OCI-LY3 (cell line): ENCODE results near the gene SPON1.
"Not testable (repeated sequence)": the region's sequence is repeated elsewhere in the genome, so short reads cannot be mapped to it uniquely, and the experiment has no call there.

Source experiments
- H2AFZ ChIP-seq: fragments of 200-600, 300-600 bp; shearing (Covaris generic); 2 replicates; pipeline ENCODE4 v1.6.0; 2014; ENCODE audit warnings: antibody characterized with exemption, low read depth, low read length
- H3K27ac ChIP-seq: fragments of 200-600, 300-600 bp; sonication (generic); 2 replicates; pipeline ENCODE4 v1.5.1; 2014; ENCODE audit warnings: mild to moderate bottlenecking, low read length, moderate library complexity, mixed read lengths
- H3K27me3 ChIP-seq: fragments of 200-600, 300-600 bp; sonication (generic); 2 replicates; pipeline ENCODE4 v1.6.1; 2014; ENCODE audit warnings: low read depth, low read length, mixed read lengths
- H3K36me3 ChIP-seq: fragments of 200-600, 300-600 bp; sonication (generic); replicated peaks from 2 replicates; pipeline ENCODE3; 2014; ENCODE audit warnings: low read depth, low read length, mixed read lengths
- H3K4me1 ChIP-seq: fragments of 300-600, 200-600 bp; sonication (generic); 2 replicates; pipeline ENCODE4 v1.6.1; 2014; ENCODE audit warnings: low read length, mixed read lengths
- H3K4me2 ChIP-seq: fragments of 200-600, 300-600 bp; sonication (generic); 2 replicates; pipeline ENCODE4 v1.6.1; 2014; ENCODE audit warnings: low read length, mixed read lengths
- H3K4me3 ChIP-seq: fragments of 300-600, 200-600 bp; sonication (generic); 2 replicates; pipeline ENCODE4 v1.5.1; 2014; ENCODE audit warnings: antibody characterized with exemption, mild to moderate bottlenecking, low read length, moderate library complexity
- H3K79me2 ChIP-seq: fragments of 300-600, 200-600 bp; shearing (Covaris generic); 2 replicates; pipeline ENCODE4 v1.6.1; 2014; ENCODE audit warnings: mild to moderate bottlenecking, low read length, mixed read lengths
- H3K9ac ChIP-seq: fragments of 300-600, 200-600 bp; shearing (Covaris generic); 2 replicates; pipeline ENCODE4 v1.6.0; 2014; ENCODE audit warnings: mild to moderate bottlenecking, low read length, moderate library complexity
- H3K9me3 ChIP-seq: fragments of 200-600, 300-600 bp; shearing (Covaris generic); 2 replicates; pipeline ENCODE4 v1.6.1; 2014; ENCODE audit warnings: low read length, mixed read lengths; ENCODE audit not compliant: insufficient read depth
- H4K20me1 ChIP-seq: fragments of 200-600, 300-600 bp; sonication (generic); 2 replicates; pipeline ENCODE4 v1.6.1; 2016; ENCODE audit warnings: low read length, mixed read lengths; ENCODE audit not compliant: insufficient read depth
- CTCF ChIP-seq: fragments of 200-600, 300-600 bp; sonication (generic); IDR thresholded peaks from 2 replicates; pipeline ENCODE4 v1.5.1; 2014; ENCODE audit warnings: antibody characterized with exemption, low read length, low read depth
- EZH2phosphoT487 ChIP-seq: fragments of 200-600 bp; shearing (Covaris generic); IDR thresholded peaks from 2 replicates; pipeline ENCODE4 v1.6.1; 2018; ENCODE audit warnings: antibody characterized with exemption, mixed run types, low read depth

The SPON1 gene

GRCh38 chr11:14081581-14082231 lies 119.2 kb downstream of the SPON1 start:
- H3K4me1 ChIP-seq: peaks cover 12% of the 10 kb centered on the region; the same call in 1 of the 2 replicates
- H3K79me2 ChIP-seq: no peaks in the 10 kb centered on the region
- H2AFZ ChIP-seq: no peak overlapping the region
- no peak overlapping the region for H3K4me2 ChIP-seq
- no peaks in the 10 kb centered on the region for H3K36me3 ChIP-seq
- no peaks in the 10 kb centered on the region for H3K9me3 ChIP-seq
- TF ChIP-seq CTCF (no peak), EZH2phosphoT487 (no peak)
- H3K27me3 ChIP-seq: peaks cover 32% of the 10 kb centered on the region
- H3K9ac ChIP-seq: no peak overlapping the region
- no peaks in the 10 kb centered on the region for H4K20me1 ChIP-seq
- no peak overlapping the region for H3K4me3 ChIP-seq
- H3K27ac ChIP-seq: no peak overlapping the region

GRCh38 chr11:14082338-14082737 lies 119.8 kb downstream of the SPON1 start:
- H3K4me3 ChIP-seq: no peak overlapping the region
- peaks cover 32% of the 10 kb centered on the region for H3K27me3 ChIP-seq
- H3K9me3 ChIP-seq: no peaks in the 10 kb centered on the region
- no peak overlapping the region for H3K4me2 ChIP-seq
- no peak overlapping the region for H3K9ac ChIP-seq
- no peaks in the 10 kb centered on the region for H4K20me1 ChIP-seq
- H3K36me3 ChIP-seq: no peaks in the 10 kb centered on the region
- H3K79me2 ChIP-seq: no peaks in the 10 kb centered on the region
- H2AFZ ChIP-seq: no peak overlapping the region
- no peak for TF ChIP-seq CTCF
- no peak for TF ChIP-seq EZH2phosphoT487
- H3K4me1 ChIP-seq: peaks cover 12% of the 10 kb centered on the region; the same call in 1 of the 2 replicates
- H3K27ac ChIP-seq: no peak overlapping the region

DNA sequence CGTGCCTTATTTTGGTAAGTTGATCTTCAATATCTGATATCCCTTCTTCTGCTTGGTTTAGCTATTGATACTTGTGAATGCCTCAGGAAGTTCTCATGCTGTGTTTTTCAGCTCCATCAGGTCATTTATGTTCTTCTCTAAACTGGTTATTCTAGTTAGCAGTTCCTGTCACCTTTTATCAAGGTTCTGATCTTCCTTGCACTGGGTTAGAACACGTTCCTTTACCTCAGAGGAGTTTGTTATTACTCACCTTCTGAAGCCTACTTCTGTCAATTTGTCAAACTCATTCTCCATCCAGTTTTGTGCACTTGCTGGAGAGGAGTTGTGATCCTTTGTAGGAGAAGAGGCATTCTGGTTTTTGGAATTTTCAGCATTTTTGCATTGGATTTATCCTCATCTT lies 126.3 kb downstream of the SPON1 start:
- H3K27me3 ChIP-seq, H3K36me3 ChIP-seq, H3K4me2 ChIP-seq, H2AFZ ChIP-seq, H3K27ac ChIP-seq, H3K79me2 ChIP-seq, H4K20me1 ChIP-seq, H3K9me3 ChIP-seq, H3K9ac ChIP-seq, H3K4me3 ChIP-seq: not testable (repeated sequence)
- peaks cover 11% of the 10 kb centered on the region for H3K4me1 ChIP-seq

DNA sequence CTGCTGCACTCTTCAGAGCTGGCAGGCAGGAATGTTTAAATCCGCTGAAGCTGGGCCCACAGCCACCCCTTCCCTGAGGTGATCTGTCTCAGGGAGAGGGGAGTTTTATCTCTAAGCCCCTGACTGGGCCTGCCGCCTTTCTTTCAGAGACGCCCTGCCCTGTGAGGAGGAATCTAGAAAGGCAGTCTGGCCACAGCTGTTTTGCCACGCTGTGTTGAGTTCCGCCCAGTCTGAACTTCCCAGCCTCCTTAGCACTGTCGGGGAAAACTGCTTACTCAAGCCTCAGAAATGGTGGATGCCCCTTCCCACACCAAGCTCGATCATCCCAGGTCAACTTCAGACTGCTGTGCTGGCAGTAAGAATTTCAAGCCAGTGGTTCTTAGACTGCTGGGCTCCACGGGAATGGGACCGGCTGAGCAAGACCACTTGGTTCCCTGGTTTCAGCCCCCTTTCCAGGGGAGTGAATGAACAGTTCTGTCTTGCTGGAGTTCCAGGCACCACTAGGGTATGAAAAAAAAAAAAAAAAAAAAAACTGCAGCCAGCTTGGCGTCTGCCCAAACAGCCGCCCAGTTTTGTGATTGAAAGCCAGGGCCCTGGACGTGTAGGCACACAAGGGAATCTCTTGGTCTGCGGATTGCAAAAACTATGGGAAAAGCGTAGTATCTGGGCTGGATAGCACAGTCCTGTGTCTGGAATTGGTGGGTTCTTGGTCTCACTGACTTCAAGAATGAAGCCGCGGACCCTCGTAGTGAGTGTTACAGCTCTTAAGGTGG lies 127.4 kb downstream of the SPON1 start:
- TF ChIP-seq EZH2phosphoT487: no peak
- peaks cover 11% of the 10 kb centered on the region for H3K4me1 ChIP-seq
- no peak overlapping the region for H2AFZ ChIP-seq
- H3K36me3 ChIP-seq: no peaks in the 10 kb centered on the region
- H3K9ac ChIP-seq: no peak overlapping the region
- H3K9me3 ChIP-seq: no peaks in the 10 kb centered on the region
- H3K27me3 ChIP-seq: peaks cover 3% of the 10 kb centered on the region; the same call in 1 of the 2 replicates
- no peaks in the 10 kb centered on the region for H3K79me2 ChIP-seq
- no peak overlapping the region for H3K4me2 ChIP-seq
- H4K20me1 ChIP-seq: no peaks in the 10 kb centered on the region
- H3K4me3 ChIP-seq: no peak overlapping the region
- H3K27ac ChIP-seq: no peak overlapping the region

- H3K9me3 ChIP-seq, H3K27ac ChIP-seq, H3K4me2 ChIP-seq, H3K9ac ChIP-seq, H3K79me2 ChIP-seq, H4K20me1 ChIP-seq, H2AFZ ChIP-seq, H3K36me3 ChIP-seq, H3K27me3 ChIP-seq, H3K4me3 ChIP-seq: not testable (repeated sequence)
- peaks cover 11% of the 10 kb centered on the region for H3K4me1 ChIP-seq
Observed at GRCh38 chr11:14090631-14091030, 128.1 kb downstream of the SPON1 start.
